NCI-H82 treated with DMSO at 0.1 percent for 48 hours (cell line): ENCODE measurements around the gene FRRS1L.

ENCODE experiments used
- DNase-seq: peaks from one replicate; lab custom pipeline; 2025; ENCODE audit not compliant: unreplicated experiment; lab: John Stamatoyannopoulos, UW

FRRS1L gene

DNA sequence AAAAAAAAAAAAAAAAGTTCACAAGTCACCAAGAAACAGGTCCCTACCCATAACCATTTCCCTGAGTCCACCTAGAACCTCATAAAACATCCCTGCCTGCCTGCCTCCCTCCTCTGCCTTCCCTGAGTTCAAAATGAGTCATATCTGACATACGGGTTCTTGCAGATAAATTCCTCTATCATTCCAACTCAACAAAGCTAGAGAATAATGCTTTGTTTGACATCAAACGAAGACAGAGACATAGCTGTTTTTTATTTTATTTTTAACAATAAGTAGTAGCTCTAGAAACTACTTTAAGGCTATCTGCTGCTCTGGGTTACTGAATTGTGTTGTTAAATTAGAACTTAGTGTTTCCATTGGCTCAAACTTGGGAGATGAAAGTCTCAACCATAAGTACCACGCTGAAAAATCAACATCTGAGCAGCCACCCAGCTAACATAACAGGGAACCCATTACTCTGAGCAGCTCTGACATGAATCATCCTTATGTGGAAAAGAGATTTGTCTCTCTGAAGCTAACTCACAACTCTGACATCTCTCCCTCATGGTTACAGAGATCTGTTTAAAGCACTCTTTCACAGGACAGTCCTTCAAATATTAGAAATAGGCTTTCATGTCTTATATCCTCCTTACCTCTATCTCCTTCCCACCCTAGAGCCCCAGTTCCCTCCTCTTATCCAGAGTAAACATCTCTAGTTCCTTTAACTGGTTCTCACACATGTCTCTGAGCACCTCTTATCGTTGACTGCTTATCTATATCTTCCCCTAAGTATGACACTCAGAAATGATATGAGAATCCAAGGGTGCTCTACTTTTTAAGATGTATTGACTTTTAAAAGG, 59.4 kb downstream of the FRRS1L start:
- DNase-seq, result no peak

DNA sequence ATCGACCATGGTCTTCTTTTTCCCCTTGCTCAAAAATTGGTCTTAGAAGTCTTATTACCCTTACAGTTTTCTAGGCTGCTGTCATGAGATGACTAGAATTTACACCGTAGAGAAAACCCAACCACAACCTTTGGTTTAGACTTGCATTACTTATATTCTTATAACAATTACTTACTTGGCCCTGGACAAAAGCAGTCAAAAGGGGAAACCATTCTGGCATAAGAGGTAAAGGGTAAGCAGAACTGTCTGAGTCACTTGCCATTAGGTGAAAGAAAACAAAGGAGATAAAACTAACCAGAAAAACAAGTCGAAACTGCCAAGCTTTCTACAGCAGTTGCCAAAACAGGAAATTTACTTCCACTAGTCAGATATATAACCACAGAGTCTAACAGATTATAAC, 65.2 kb downstream of the FRRS1L start:
- no peak for DNase-seq

- DNase-seq, result no peak
These were observed 65.8 kb downstream of the FRRS1L start for GRCh38 chr9:109101202-109101595.

DNA sequence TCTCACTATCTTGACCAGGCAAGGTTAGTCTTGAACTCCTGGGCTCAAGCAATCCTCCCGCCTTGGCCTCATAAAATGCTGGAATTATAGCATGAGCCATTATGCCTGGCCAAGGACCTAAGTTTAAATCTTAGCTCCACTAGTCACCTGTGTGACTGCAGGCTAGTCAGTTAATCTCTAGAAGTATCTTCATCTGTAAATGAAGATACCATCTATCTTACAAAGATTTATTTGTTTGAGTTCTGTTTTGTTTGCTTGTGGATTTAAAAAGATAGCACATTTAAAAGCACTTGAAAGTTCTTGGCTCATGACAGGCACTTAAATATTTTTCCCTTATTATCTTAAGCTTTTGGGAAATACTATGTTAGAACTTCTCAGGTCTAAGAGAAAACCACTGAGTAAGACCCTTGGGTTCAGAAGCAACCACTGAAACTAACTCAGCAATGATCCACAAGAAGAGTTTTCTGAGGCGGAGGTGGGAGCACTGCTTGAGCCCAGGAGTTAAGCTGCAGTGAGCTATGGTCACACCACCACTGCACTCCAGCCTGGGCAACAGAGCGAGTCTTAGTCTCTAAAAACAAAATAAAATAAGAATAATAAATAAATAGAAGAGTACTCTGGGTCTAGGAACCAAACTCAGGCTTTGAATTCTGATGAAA, 66.4 kb downstream of the FRRS1L start:
- DNase-seq, result no peak

- no peak for DNase-seq
These were observed 68.1 kb downstream of the FRRS1L start for GRCh38 chr9:109098960-109099308.

DNA sequence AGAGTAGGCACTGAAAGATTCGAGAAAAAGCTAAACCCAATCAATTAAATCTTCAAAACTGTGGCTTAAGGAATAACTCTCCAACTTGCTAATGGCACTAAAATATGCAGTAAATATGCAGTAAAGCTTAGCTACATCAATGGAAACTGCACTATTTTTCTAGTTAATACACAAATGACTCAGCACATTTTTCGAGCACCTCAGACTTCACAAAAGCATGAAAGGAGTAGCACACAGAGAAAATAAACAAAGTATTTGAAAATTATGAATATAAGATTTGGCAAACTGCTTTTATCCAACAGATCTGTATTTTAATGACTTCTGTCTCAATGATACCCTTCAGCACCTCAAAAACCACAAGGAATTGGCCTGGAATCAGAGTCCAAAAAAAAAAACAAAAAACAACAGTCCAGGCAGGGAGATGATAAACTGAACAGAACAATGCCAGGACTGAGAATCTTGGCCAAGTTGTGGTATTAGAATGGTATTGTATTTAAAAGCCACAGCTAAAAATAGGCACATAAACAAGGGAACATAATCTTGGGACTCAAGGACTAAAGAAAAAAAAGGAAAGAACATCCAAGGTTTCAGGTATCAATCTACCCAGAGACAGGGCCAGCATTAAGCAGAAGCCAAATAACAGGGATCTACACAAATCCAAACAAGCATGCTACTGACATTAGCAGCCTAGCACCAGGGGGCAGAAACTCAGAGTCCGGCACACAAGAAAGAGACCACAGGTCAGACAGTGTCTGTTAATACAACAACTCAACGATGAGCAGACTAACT, 68.7 kb downstream of the FRRS1L start:
- DNase-seq, result no peak

DNA sequence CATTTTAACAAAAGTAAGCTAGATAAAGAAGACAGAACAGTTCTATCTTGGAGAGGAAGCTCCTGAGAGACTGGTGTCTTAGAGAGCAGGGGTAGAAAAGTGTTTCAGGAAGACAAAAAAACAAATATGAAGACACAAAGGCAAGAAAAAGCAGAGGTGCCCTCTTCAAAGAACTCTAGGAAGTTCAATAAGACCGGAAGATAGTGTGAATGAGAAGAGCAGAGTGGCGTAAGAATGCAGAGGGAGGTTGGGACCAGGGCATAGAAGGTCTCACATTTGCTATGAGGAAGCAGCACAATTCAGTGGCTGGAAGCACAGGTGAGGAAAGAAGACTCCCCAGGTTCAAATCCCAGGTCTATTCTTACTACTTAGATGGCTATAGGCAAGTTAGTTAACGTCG, 69.9 kb downstream of the FRRS1L start:
- no peak for DNase-seq

DNA sequence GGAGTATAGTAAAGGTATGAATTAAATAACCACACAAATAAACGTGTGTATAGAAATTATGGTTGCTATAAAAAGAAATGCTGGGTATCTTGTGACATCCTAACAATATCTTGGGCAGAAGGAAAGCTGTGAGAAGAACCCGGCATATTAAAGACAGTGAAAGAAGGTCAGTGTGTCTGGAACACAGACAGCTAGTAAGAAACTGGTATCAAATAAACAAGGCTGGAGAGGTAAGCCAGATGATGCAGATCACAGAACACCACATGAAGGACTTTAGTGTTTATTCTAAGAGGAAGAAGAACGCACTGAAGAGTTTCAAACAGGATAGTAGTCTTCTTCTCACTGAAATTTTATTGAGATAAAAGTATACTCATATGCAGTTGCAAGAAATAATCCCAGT, 71.7 kb downstream of the FRRS1L start:
- no peak for DNase-seq

- DNase-seq, result no peak
These were observed 72.8 kb downstream of the FRRS1L start for GRCh38 chr9:109094268-109094667.

DNA sequence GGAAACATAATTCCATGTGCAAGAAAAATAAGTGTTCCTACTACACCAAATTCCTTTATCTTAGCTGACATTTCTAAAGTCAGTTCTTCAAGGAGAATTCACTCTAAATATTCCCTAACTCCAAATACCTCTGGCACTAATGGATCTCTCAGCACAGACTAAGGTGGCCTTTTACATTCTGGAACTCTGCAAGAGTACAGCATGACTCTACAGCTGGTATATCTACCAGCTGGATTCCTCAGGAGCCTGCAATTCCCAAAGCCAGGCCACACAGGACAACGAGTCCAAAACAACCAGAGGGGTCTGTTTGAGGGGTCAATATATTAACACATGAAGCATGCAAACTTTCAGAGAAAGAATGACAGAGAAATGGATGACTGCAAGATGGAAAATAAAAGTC, 74.5 kb downstream of the FRRS1L start:
- DNase-seq, result no peak

DNA sequence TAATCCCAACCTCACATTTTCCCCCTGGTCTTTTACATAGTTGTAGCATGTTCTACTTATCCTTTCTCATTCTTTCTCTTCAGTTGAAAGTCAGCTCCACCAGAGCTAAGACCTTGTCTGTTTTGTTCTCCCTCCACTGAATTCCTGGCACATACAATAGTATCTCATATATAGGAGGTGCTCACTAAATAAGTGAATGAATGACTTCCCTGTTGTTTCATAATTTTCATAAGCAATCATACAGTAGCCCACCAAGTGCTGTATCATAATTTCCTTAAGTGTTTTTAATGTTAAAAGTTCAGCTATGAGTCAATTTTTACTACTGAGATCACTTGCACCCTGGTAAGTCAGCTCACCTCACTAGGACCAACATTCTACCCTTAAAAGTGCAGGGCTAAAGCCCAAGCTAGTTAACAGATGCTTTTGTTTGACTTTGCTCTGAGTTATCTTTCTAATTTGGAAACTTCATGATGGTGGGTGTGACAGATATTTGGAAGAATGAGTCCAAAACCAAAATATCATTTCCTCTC, 74.9 kb downstream of the FRRS1L start:
- DNase-seq, result no peak

GRCh38 chr9:109088221-109088620, 78.8 kb downstream of the FRRS1L start:
- no peak for DNase-seq

DNA sequence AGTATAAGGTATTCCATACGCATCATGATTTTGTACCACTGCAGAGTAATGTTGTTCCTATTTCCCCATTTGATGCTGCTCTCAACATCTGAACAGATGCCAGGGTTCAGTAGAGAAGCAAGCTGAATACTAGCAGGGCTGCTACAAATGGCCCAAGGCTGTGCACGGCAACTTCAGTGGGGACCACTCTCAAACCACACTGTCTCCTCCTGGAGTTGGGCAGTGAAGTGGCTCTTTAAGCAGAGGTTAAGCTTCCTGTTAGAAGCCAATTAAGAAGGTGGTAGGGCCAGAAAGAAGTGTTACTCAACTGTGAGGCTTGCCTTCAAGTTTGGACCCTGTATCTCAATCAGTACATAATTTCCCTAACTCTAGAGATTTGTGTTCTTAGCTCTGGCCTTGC, 79.3 kb downstream of the FRRS1L start:
- DNase-seq, result no peak

GRCh38 chr9:109086221-109086620, 80.8 kb downstream of the FRRS1L start:
- no peak for DNase-seq

GRCh38 chr9:109085510-109085909, 81.5 kb downstream of the FRRS1L start:
- DNase-seq, result no peak

DNA sequence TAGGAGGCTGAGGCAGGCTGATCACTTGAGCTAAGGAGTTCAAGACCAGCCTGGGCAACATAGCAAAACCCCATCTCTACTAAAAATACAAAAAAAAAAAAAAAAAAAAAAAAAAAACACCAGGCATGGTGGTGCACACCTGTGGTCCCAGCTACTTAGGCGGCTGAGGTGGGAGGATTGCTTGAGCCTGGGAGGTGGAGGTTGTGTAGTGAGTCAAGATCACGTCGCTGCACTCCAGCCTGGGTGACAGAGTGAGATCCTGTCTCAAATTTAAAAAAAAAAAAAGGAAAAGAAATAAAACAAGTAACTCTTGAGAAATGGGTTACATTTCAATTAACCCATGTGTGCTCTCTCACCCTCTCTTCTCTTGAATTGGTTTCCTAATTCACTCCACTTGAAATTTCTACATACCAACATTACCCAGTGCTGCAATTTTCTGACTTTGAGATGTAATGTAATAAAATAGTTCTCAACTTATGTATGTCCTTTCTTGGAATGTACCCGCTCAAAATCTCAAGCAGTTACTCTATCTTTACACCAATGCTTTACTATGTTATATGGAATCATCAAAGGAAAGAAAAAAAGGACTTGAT, 83.1 kb downstream of the FRRS1L start:
- no peak for DNase-seq

GRCh38 chr9:109083141-109083540, 83.9 kb downstream of the FRRS1L start:
- DNase-seq, result no peak

DNA sequence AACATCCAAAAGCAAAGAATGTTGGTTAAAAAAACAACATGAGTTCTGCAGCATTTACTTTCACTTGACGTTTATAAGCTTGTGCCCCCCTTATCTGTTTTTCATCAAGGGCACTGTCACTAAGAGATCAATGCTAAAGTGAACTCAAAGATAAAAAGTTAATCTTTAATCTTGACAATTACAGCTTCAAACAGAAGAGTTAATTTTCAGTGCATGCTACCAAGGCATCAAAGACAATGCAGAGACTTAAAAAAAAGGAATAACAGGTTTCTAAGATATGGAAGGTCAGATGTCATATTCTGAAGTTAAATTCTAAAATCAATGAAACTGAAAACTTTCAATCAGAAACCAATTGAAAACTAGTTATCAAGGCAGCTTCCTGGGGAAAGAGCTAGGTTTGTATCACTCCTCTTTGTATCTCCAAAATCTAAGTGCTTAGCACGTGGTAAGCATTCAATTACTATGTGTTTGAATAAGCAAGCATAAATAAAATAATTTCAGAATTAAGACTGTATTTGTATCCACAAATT, 84.9 kb downstream of the FRRS1L start:
- no peak for DNase-seq
